GM12878 (cell line): Measurements from ENCODE around the gene OR2T34. TPM values are rescaled to one million over a fixed set of nuclear protein-coding genes. Genes with fewer than 3 reads are reported as not detected.
A peak's percentile ranks its signal among the peaks of the same experiment; 100 is the strongest.
"Not testable (repeated sequence)": the region's sequence is repeated elsewhere in the genome, so short reads cannot be mapped to it uniquely, and the experiment has no call there.

ENCODE experiments used
- ATAC-seq: fragments of 200-7000 bp; cut with Tn5 transposase; 3 replicates; pipeline ENCODE4 v1.9.1; 2020; ENCODE audit warnings: mild to moderate bottlenecking, moderate library complexity
- Bru-seq: library from RNA; stranded (reverse); fragments of 400-500 nt; gene quantifications from one replicate; lab custom pipeline; 2021; lab: Mats Ljungman, UMichigan
- BruChase-seq, 2 experiments: library from RNA; stranded (reverse); fragments of 400-500 nt; gene quantifications; one replicate each; lab custom pipeline; 2021; lab: Mats Ljungman, UMichigan
- BruUV-seq: library from RNA; stranded (reverse); fragments of 400-500 nt; replicated peaks from 2 replicates; lab custom pipeline; 2021; lab: Mats Ljungman, UMichigan
- CTCF ChIA-PET: fragments of 300-600 bp; sonication (Branson Sonifier 250); formaldehyde crosslinking; extraction: SDS; loops from one replicate; lab custom pipeline; 2021; ENCODE audit warnings: inconsistent platforms; lab: Yijun Ruan, JAX
- POLR2A ChIA-PET: fragments of 350-600 bp; formaldehyde crosslinking; extraction: SDS; loops from one replicate; lab custom pipeline; 2021; ENCODE audit warnings: inconsistent platforms; lab: Charles Lee
- RAD21 ChIA-PET: fragments of 300-600 bp; sonication (Branson Sonifier 250); formaldehyde crosslinking; loops from one replicate; lab custom pipeline; 2023; ENCODE audit warnings: antibody characterized with exemption; ENCODE audit not compliant: unreplicated experiment; lab: Charles Lee
- SMC1A ChIA-PET: fragments of 300-600 bp; sonication (Branson Sonifier 250); formaldehyde crosslinking; loops from one replicate; lab custom pipeline; 2023; ENCODE audit not compliant: unreplicated experiment, uncharacterized antibody; lab: Charles Lee
- DNase-seq: peaks from one replicate; pipeline ENCODE4 v3.0.0-alpha.2; 2011; ENCODE audit warnings: low read depth, low spot score
- FAIRE-seq: peaks from 3 replicates; lab custom pipeline; 2011; peaks lifted over from hg19 to GRCh38; lab: Jason Lieb, UNC
- H2AFZ ChIP-seq: 2 replicates; pipeline ENCODE4 v1.6.0; 2011; ENCODE audit warnings: low read depth, low read length, control low read depth; ENCODE audit not compliant: control insufficient read depth
- H3K27ac ChIP-seq: 2 replicates; pipeline ENCODE4 v1.5.1; 2011; ENCODE audit warnings: control low read depth; ENCODE audit not compliant: control insufficient read depth, insufficient read depth
- H3K27me3 ChIP-seq, 2 experiments: replicated peaks in 1 of 2; 2 replicates each; pipeline versions ENCODE4 v1.6.0 to v1.6.1; 2011; ENCODE audit warnings: low read length in 1 of 2; ENCODE audit not compliant: control insufficient read depth in 2 of 2, insufficient read depth in 2 of 2
- H3K36me3 ChIP-seq, 2 experiments: 2 replicates each; pipeline ENCODE4 v1.5.1; 2011; ENCODE audit warnings: low read length in 1 of 2; ENCODE audit not compliant: control insufficient read depth in 2 of 2, insufficient read depth in 2 of 2
- H3K4me1 ChIP-seq: 2 replicates; pipeline ENCODE4 v1.6.1; 2011; ENCODE audit warnings: mild to moderate bottlenecking, low read length, moderate library complexity, mixed read lengths; ENCODE audit not compliant: control insufficient read depth, insufficient read depth
- H3K4me2 ChIP-seq: 2 replicates; pipeline ENCODE4 v1.6.0; 2011; ENCODE audit warnings: control low read depth; ENCODE audit not compliant: control insufficient read depth, insufficient read depth
- H3K4me3 ChIP-seq: fragments of 200-600 bp; sonication (generic); 2 replicates; pipeline ENCODE4 v1.5.1; 2016
- H3K79me2 ChIP-seq: 2 replicates; pipeline ENCODE4 v1.6.0; 2011; ENCODE audit warnings: low read length; ENCODE audit not compliant: control insufficient read depth, insufficient read depth
- H3K9ac ChIP-seq: 2 replicates; pipeline ENCODE4 v1.8.0; 2011; ENCODE audit warnings: low read length, control low read depth, mixed read lengths; ENCODE audit not compliant: control insufficient read depth, insufficient read depth
- H3K9me3 ChIP-seq: replicated peaks from 3 replicates; pipeline ENCODE4 v1.5.1; 2011; ENCODE audit warnings: mild to moderate bottlenecking, low read length; ENCODE audit not compliant: control insufficient read depth, insufficient read depth
- H4K20me1 ChIP-seq: 2 replicates; pipeline ENCODE4 v1.6.0; 2011; ENCODE audit not compliant: control insufficient read depth, insufficient read depth
- BACH1 ChIP-seq: fragments of 450-650 bp; IDR thresholded peaks from 2 replicates; pipeline ENCODE4 v1.6.1; 2017; ENCODE audit warnings: mild to moderate bottlenecking, borderline replicate concordance
- CBX3 ChIP-seq: fragments of 200-600 bp; sonication (generic); IDR thresholded peaks from 2 replicates; pipeline ENCODE4 v1.6.1; 2016; ENCODE audit warnings: low read depth, borderline replicate concordance
- CHD2 ChIP-seq: IDR thresholded peaks from 2 replicates; pipeline ENCODE4 v1.6.1; 2011; ENCODE audit warnings: low read depth, low read length, improper control_type of control experiment, borderline replicate concordance
- HDGF ChIP-seq: fragments of 450-650 bp; IDR thresholded peaks from 2 replicates; pipeline ENCODE4 v1.6.1; 2016; ENCODE audit warnings: antibody characterized with exemption
- NFIC ChIP-seq: IDR thresholded peaks from 2 replicates; pipeline ENCODE4 v1.6.1; 2012; ENCODE audit warnings: low read depth, mild to moderate bottlenecking, inconsistent platforms, low read length, moderate library complexity
- NFYA ChIP-seq: IDR thresholded peaks from 2 replicates; pipeline ENCODE4 v1.6.1; 2011; ENCODE audit warnings: low read depth, mild to moderate bottlenecking, low read length, improper control_type of control experiment, borderline replicate concordance
- POU2F2 ChIP-seq: IDR thresholded peaks from 3 replicates; pipeline ENCODE4 v1.6.1; 2011; ENCODE audit warnings: low read depth, mild to moderate bottlenecking, low read length, borderline replicate concordance
- SMAD1 ChIP-seq: fragments of 450-650 bp; IDR thresholded peaks from 2 replicates; pipeline ENCODE4 v1.6.1; 2018; ENCODE audit warnings: mild to moderate bottlenecking, low read depth; ENCODE audit not compliant: partially characterized antibody
- ZNF274 ChIP-seq: IDR thresholded peaks from one replicate; pipeline ENCODE4 v1.8.0; 2011; ENCODE audit not compliant: insufficient read length, insufficient read depth
- ZNF592 ChIP-seq: fragments of 450-650 bp; IDR thresholded peaks from 2 replicates; pipeline ENCODE4 v1.6.1; 2017; ENCODE audit warnings: mild to moderate bottlenecking, moderate library complexity
- whole genome bisulfite sequencing: methylation state at CpG from one replicate; pipeline ENCODE4 v1.1.6; 2016; ENCODE audit warnings: low lambda C conversion rate; ENCODE audit not compliant: insufficient replicate concordance, insufficient coverage; ENCODE audit errors: missing lambda C conversion rate; 5-methylcytosine and 5-hydroxymethylcytosine counted together
- in situ Hi-C: fragments of 300-500 bp; cut with MboI; formaldehyde crosslinking; loops from 9 replicates; pipeline ENCODE4 v1.14.3; 2018; ENCODE audit warnings: mixed read lengths
- intact Hi-C: fragments of 100-400 bp; cut with micrococcal nuclease; formaldehyde crosslinking; loops from one replicate; pipeline ENCODE4 v1.14.2; 2022; ENCODE audit not compliant: unreplicated experiment
- long read RNA-seq, 2 experiments: library from polyadenylated mRNA; unstranded; transcript quantifications; one replicate each; pipeline ENCODE4 v2.0.0, GENCODE V29; 2019 to 2020
- polyA minus RNA-seq, 3 experiments: library from RNA; depleted of rRNA, polyadenylated mRNA; stranded (reverse); fragments of >200 nt; gene quantifications; 2 replicates each; pipeline ENCODE4 v1.2.3, GENCODE V29; 2011
- polyA plus RNA-seq, 11 experiments: library from polyadenylated mRNA; depleted of rRNA in 4 of 11; unstranded in 6 of 11; stranded (reverse) in 5 of 11; fragments of >200 nt; fragmentation: Nextera tagmentation in 4 of 11; fragmentation: Illumina TruSeq in 1 of 11; extraction: Ambion mirVana in 4 of 11; extraction: Trizol in 1 of 11; gene quantifications; 1 replicate in 1 of 11; 2 replicates in 10 of 11; pipeline versions ENCODE4 v1.2.1 to v1.2.3, GENCODE V29; 2011 to 2016; ENCODE audit warnings: inconsistent platforms in 2 of 11, missing spikeins in 2 of 11, low read depth in 1 of 11
- total RNA-seq, 4 experiments: library from RNA; depleted of rRNA in 3 of 4; stranded (reverse); fragments of >200 nt in 3 of 4; fragmentation: Illumina TruSeq in 1 of 4; extraction: Trizol in 1 of 4; gene quantifications; 2 replicates each; pipeline versions ENCODE4 v1.2.1 to v1.2.3, GENCODE V29; 2013 to 2021

OR2T34 gene
- total RNA-seq (2013; cell fraction: nucleolus; rRNA removed): 20.9 and 21.5 TPM in 2 replicates
- total RNA-seq (2014; rRNA removed): 0.56 and 1.0 TPM in 2 replicates
- total RNA-seq (2014; rRNA removed; fragmentation: Illumina TruSeq; extraction: Trizol): 0.36 and 0.60 TPM in 2 replicates
- 0.64 and 1.0 TPM in 2 replicates for total RNA-seq (2021)
- polyA plus RNA-seq (2011; ENCODE audit: low read depth): 0.93 TPM
- polyA plus RNA-seq (2011; rRNA removed): 1.5 and 2.7 TPM in 2 replicates
- 4.2 and 4.9 TPM in 2 replicates for polyA plus RNA-seq (2011; cell fraction: cytosol; rRNA removed)
- 11.3 and 11.7 TPM in 2 replicates for polyA plus RNA-seq (2011; cell fraction: nucleus; rRNA removed)
- 0.14 and 0.61 TPM in 2 replicates for polyA plus RNA-seq (2012)
- 0.40 and 1.9 TPM in 2 replicates for polyA plus RNA-seq (2014; fragmentation: Illumina TruSeq; extraction: Trizol)
- under 1 TPM in 1 of 2 experiments, not detected in 1; 0.16 TPM for polyA plus RNA-seq (2014; fragmentation: Nextera tagmentation; extraction: Ambion mirVana)
- 0.33 and 0.65 TPM in 2 replicates for polyA plus RNA-seq (2014; rRNA removed)
- under 1 TPM in 1 of 2 experiments, not detected in 1; 0.28 TPM for polyA plus RNA-seq (2016; fragmentation: Nextera tagmentation; extraction: Ambion mirVana)
- polyA minus RNA-seq (2011; rRNA and poly(A)+ RNA removed): 48.6 and 79.6 TPM in 2 replicates
- polyA minus RNA-seq (2011; cell fraction: cytosol; rRNA and poly(A)+ RNA removed): 2.3 TPM in 1 of 2 replicates, not detected in the other
- polyA minus RNA-seq (2011; cell fraction: nucleus; rRNA and poly(A)+ RNA removed): 61.1 and 107 TPM in 2 replicates
- Bru-seq, nascent RNA: percentile 68 among the genes with signal in this experiment
- percentile 77 among the genes with signal in this experiment for BruChase-seq, experiment 1, labeled RNA remaining after a 6-hour chase
- percentile 81 among the genes with signal in this experiment for BruChase-seq, experiment 2, labeled RNA remaining after a 2-hour chase
- long read RNA-seq, experiment 1: 0 reads
- long read RNA-seq, experiment 2: 0 reads

GRCh38 chr1:248574657-248575056 lies at the start of gene OR2T34:
OR2T34 (minus strand) TSS chr1:248574757; CDS start chr1:248574757, 0 bp downstream.
- H3K79me2 ChIP-seq, in situ Hi-C loops, H3K4me2 ChIP-seq, H4K20me1 ChIP-seq, intact Hi-C loops, H3K27me3 ChIP-seq, H3K27ac ChIP-seq, H3K36me3 ChIP-seq, ATAC-seq, H2AFZ ChIP-seq, H3K4me1 ChIP-seq, H3K9me3 ChIP-seq, H3K4me3 ChIP-seq, FAIRE-seq, POLR2A ChIA-PET, RAD21 ChIA-PET, SMC1A ChIA-PET, DNase-seq, H3K9ac ChIP-seq, CTCF ChIA-PET: not testable (repeated sequence)
- BruUV-seq: TSS peak; percentile 80
- WGBS: 29% methylated on average over 1 of the region's 3 CpGs

DNA sequence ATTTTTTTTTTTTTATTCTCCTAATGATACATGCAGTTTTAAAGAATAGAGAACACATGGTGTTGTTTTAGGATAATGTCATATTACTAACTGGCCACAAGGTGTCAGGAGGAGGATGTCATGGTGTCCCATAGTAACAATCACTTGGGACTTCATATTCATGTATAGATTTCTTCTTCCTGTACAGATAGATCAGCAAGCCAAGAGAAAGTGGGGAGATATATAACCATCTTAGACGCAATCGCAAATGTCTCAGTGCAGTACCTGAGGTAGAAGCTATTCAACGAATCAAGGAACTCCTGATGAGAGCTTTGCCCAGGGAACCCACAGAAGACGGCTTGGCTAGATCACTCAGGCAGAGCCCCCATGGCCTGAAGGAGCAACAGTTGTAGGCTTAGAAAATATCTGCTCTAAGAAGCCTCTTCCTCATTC lies 48.0 kb upstream of the OR2T34 start:
- SMC1A ChIA-PET: no interaction called here
- POLR2A ChIA-PET: no interaction called here
- no TSS peak for BruUV-seq
- H3K4me3 ChIP-seq: no peak overlapping the region
- H3K27ac ChIP-seq: no peak overlapping the region
- RAD21 ChIA-PET: no interaction called here
- no peak overlapping the region for H2AFZ ChIP-seq
- no peak for DNase-seq
- no peak for ATAC-seq
- no peaks in the 10 kb centered on the region for H3K79me2 ChIP-seq
- in situ Hi-C loops (no loop called here), intact Hi-C loops (no loop called here)
- no peaks in the 10 kb centered on the region for H3K9me3 ChIP-seq
- H3K4me1 ChIP-seq: no peaks in the 10 kb centered on the region
- CTCF ChIA-PET: no interaction called here
- H3K27me3 ChIP-seq: no peaks in the 10 kb centered on the region
- H3K4me2 ChIP-seq: no peak overlapping the region
- no peaks in the 10 kb centered on the region for H4K20me1 ChIP-seq
- no CpG with 5 or more reads among the region's 4 CpGs for WGBS
- no peak overlapping the region for H3K9ac ChIP-seq
- no peaks in the 10 kb centered on the region for H3K36me3 ChIP-seq
- FAIRE-seq: no peak
- TF ChIP-seq HDGF (no peak), NFIC (no peak), BACH1 (no peak), ZNF592 (no peak), CHD2 (no peak), CBX3 (no peak), POU2F2 (no peak), NFYA (no peak), SMAD1 (no peak), ZNF274 (no peak)
